Liver (tissue), 9 donors: Measurements from ENCODE around the gene PIMREG. TPM values are rescaled to one million over a fixed set of nuclear protein-coding genes. Genes with fewer than 3 reads are reported as not detected.

ENCODE experiments used
- DNase-seq: peaks from one replicate; pipeline ENCODE4 v3.0.0-alpha.2; 2017; ENCODE audit warnings: low spot score
- H3K27ac ChIP-seq, 2 donors: one replicate each; pipeline ENCODE4 v1.7.0; 2013; ENCODE audit warnings: inconsistent platforms in 2 of 2, low read length in 2 of 2, control low read depth in 1 of 2, low read depth in 1 of 2, mild to moderate bottlenecking in 1 of 2
- H3K27me3 ChIP-seq, 4 donors: one replicate each; pipeline versions ENCODE4 v1.6.1 to v1.7.0; 2013; ENCODE audit warnings: low read length in 3 of 4, inconsistent platforms in 1 of 4, mild to moderate bottlenecking in 1 of 4, moderate library complexity in 1 of 4; ENCODE audit not compliant: control insufficient read depth in 4 of 4, insufficient read depth in 4 of 4
- H3K36me3 ChIP-seq, 4 donors: one replicate each; pipeline versions ENCODE4 v1.6.1 to v1.7.0; 2013; ENCODE audit warnings: low read length in 3 of 4, mild to moderate bottlenecking in 3 of 4, low read depth in 1 of 4, moderate library complexity in 1 of 4; ENCODE audit not compliant: control insufficient read depth in 4 of 4, insufficient read depth in 3 of 4
- H3K4me1 ChIP-seq, 4 donors: one replicate each; pipeline versions ENCODE4 v1.6.1 to v1.7.0; 2013; ENCODE audit warnings: low read length in 3 of 4, mild to moderate bottlenecking in 3 of 4, moderate library complexity in 1 of 4; ENCODE audit not compliant: control insufficient read depth in 4 of 4, insufficient read depth in 4 of 4
- H3K4me3 ChIP-seq, 3 donors: one replicate each; pipeline versions ENCODE4 v1.6.1 to v1.7.0; 2013; ENCODE audit warnings: low read length in 3 of 3, control low read depth in 1 of 3, low read depth in 1 of 3, mild to moderate bottlenecking in 1 of 3
- H3K9ac ChIP-seq, 2 donors: one replicate each; pipeline ENCODE4 v1.7.0; 2013; ENCODE audit warnings: low read length in 2 of 2, mild to moderate bottlenecking in 2 of 2, moderate library complexity in 2 of 2, control low read depth in 1 of 2, low read depth in 1 of 2
- H3K9me3 ChIP-seq, 4 donors: one replicate each; pipeline versions ENCODE4 v1.6.1 to v1.7.0; 2013; ENCODE audit warnings: low read length in 3 of 4; ENCODE audit not compliant: control insufficient read depth in 4 of 4
- EGR1 ChIP-seq, 2 donors: IDR thresholded peaks; 2 replicates each; pipeline ENCODE4 v1.6.1; 2016 to 2018; ENCODE audit warnings: antibody characterized with exemption in 2 of 2, low read depth in 2 of 2
- FOXA2 ChIP-seq: IDR thresholded peaks from 2 replicates; pipeline ENCODE4 v1.6.1; 2016; ENCODE audit warnings: antibody characterized with exemption
- GABPA ChIP-seq, 2 donors: IDR thresholded peaks in 1 of 2; conservative IDR thresholded peaks in 1 of 2; 2 replicates each; pipeline ENCODE4 v1.6.1; 2016; ENCODE audit warnings: antibody characterized with exemption in 2 of 2, mild to moderate bottlenecking in 1 of 2, moderate library complexity in 1 of 2
- JUND ChIP-seq, 2 donors: IDR thresholded peaks; 2 replicates each; pipeline ENCODE4 v1.6.1; 2016; ENCODE audit warnings: antibody characterized with exemption in 2 of 2
- RXRA ChIP-seq, 2 donors: IDR thresholded peaks; 2 replicates each; pipeline ENCODE4 v1.6.1; 2017 to 2018; ENCODE audit warnings: antibody characterized with exemption in 2 of 2, mild to moderate bottlenecking in 1 of 2
- TAF1 ChIP-seq: conservative IDR thresholded peaks from 2 replicates; pipeline ENCODE4 v1.6.1; 2016; ENCODE audit warnings: antibody characterized with exemption, mild to moderate bottlenecking
- YY1 ChIP-seq: IDR thresholded peaks from 2 replicates; pipeline ENCODE4 v1.6.1; 2016; ENCODE audit warnings: antibody characterized with exemption, mild to moderate bottlenecking
- WGBS: extraction: QIAGEN DNeasy Blood & Tissue Kit; methylation state at CpG from one replicate; pipeline ENCODE4 v1.1.7; 2013; 5-methylcytosine and 5-hydroxymethylcytosine counted together
- polyA plus RNA-seq, 2 donors: library from polyadenylated mRNA; stranded (reverse) in 1 of 2; unstranded in 1 of 2; fragments of 200-250 nt in 1 of 2; fragments of >200 nt in 1 of 2; fragmentation: Nextera tagmentation in 1 of 2; extraction: Ambion mirVana in 1 of 2; gene quantifications; one replicate each; pipeline versions ENCODE4 v1.2.1 to v1.2.3, GENCODE V29; 2013 to 2015
- total RNA-seq, 2 donors: library from RNA; depleted of rRNA; stranded (reverse); fragments of >200 nt; gene quantifications; one replicate each; pipeline ENCODE4 v1.2.3, GENCODE V29; 2014
- TF ChIP-seq, protein P1 (sequence below): fragments of 150-350 bp; IDR thresholded peaks from 2 replicates; pipeline ENCODE4 v1.5.1; 2017; ENCODE audit warnings: improper control_type of control experiment, low read depth, low read length; ENCODE audit not compliant: missing input control
- TF ChIP-seq, protein P2 (sequence below): IDR thresholded peaks from 2 replicates; pipeline ENCODE4 v1.6.1; 2016; ENCODE audit warnings: antibody characterized with exemption
- donor health status: healthy.
- donor health status: healthy.
- donor health status: healthy.
- donor health status: healthy.
- donor health status: healthy.

PIMREG gene
- total and polyA plus RNA-seq, 4 donors, result 0.10 to 5.2 (median 0.75) TPM; not detected in 1

GRCh38 chr17:6454495-6455320 lies 10.5 kb downstream of the PIMREG start (continued):
- TF ChIP-seq, protein P1, sequence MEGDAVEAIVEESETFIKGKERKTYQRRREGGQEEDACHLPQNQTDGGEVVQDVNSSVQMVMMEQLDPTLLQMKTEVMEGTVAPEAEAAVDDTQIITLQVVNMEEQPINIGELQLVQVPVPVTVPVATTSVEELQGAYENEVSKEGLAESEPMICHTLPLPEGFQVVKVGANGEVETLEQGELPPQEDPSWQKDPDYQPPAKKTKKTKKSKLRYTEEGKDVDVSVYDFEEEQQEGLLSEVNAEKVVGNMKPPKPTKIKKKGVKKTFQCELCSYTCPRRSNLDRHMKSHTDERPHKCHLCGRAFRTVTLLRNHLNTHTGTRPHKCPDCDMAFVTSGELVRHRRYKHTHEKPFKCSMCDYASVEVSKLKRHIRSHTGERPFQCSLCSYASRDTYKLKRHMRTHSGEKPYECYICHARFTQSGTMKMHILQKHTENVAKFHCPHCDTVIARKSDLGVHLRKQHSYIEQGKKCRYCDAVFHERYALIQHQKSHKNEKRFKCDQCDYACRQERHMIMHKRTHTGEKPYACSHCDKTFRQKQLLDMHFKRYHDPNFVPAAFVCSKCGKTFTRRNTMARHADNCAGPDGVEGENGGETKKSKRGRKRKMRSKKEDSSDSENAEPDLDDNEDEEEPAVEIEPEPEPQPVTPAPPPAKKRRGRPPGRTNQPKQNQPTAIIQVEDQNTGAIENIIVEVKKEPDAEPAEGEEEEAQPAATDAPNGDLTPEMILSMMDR, result no peak

- Histone ChIP-seq H3K4me1 (peaks cover 0 to 5% (median 1%) of the 10 kb centered on the region in 4 donors), H3K27me3 (peaks cover 0 to 2% (median 0%) of the 10 kb centered on the region in 4 donors), H3K36me3 (no peaks in the 10 kb centered on the region), H3K27ac (no peak overlapping the region), H3K4me3 (no peak overlapping the region), H3K9ac (no peak overlapping the region), H3K9me3 (no peaks in the 10 kb centered on the region)
- WGBS, result 9% methylated on average over 35 of the region's 35 CpGs
- TF ChIP-seq, protein P2, sequence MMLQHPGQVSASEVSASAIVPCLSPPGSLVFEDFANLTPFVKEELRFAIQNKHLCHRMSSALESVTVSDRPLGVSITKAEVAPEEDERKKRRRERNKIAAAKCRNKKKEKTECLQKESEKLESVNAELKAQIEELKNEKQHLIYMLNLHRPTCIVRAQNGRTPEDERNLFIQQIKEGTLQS, result no peak
- TF ChIP-seq, protein P1, result no peak
- no peak for TF ChIP-seq FOXA2
- no peak for TF ChIP-seq TAF1
- no peak for TF ChIP-seq GABPA (IDR thresholded peaks at IDR 0.05 in 1 of 2, conservative IDR thresholded peaks at IDR 0.05 in 1 of 2)
- no peak for TF ChIP-seq RXRA (IDR thresholded peaks at IDR 0.05)
- DNase-seq, result no peak
Measured at GRCh38 chr17:6455321-6455705, 11.1 kb downstream of the PIMREG start.

DNA sequence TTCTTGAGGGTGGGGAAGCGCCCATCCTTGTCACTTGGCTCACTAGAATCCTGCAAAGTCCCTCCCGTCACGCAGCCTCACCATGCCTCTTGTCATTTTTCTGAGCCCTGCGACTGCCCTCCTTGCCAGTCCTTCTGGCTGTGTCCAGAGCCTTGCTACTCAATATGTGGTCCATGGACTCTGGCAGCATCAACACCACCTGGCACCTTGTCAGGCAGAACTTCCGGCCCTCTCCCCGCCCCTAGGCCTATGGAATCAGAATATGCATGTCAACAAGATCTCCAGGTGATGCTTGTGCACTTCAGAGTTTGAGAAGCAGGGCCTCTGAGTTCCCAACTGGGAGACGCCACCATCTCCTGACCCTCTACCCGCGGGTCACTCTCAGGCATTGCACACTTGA lies 12.1 kb downstream of the PIMREG start:
- H3K36me3 ChIP-seq, result no peaks in the 10 kb centered on the region
- whole genome bisulfite sequencing, result 89% methylated on average over 9 of the region's 9 CpGs
- no peak overlapping the region for H3K27ac ChIP-seq
- H3K4me1 ChIP-seq, result peaks cover 0 to 5% (median 1%) of the 10 kb centered on the region in 4 donors
- H3K9ac ChIP-seq, result no peak overlapping the region
- DNase-seq, result no peak
- TF ChIP-seq YY1 (no peak), JUND (IDR thresholded peaks at IDR 0.05) (no peak), EGR1 (IDR thresholded peaks at IDR 0.05; ENCODE audit: low read depth in 2 of 2) (no peak), FOXA2 (no peak)
- no peaks in the 10 kb centered on the region for H3K9me3 ChIP-seq
- H3K27me3 ChIP-seq, result peaks cover 0 to 2% (median 0%) of the 10 kb centered on the region in 4 donors
- H3K4me3 ChIP-seq, result no peak overlapping the region
